HK-2 (cell line): ENCODE results near the gene KLHL30.
A peak's percentile ranks its signal among the peaks of the same experiment; 100 is the strongest.

Experiments
- DNase-seq: peaks from one replicate; pipeline ENCODE4 v3.0.0-alpha.2; 2018; ENCODE audit not compliant: unreplicated experiment

KLHL30 gene

GRCh38 chr2:238117199-238118154 lies 21.0 kb upstream of the KLHL30 start:
- peak; percentile 60 for DNase-seq

- no peak for DNase-seq
These were observed 18.6 kb upstream of the KLHL30 start for GRCh38 chr2:238119756-238120462.

DNA sequence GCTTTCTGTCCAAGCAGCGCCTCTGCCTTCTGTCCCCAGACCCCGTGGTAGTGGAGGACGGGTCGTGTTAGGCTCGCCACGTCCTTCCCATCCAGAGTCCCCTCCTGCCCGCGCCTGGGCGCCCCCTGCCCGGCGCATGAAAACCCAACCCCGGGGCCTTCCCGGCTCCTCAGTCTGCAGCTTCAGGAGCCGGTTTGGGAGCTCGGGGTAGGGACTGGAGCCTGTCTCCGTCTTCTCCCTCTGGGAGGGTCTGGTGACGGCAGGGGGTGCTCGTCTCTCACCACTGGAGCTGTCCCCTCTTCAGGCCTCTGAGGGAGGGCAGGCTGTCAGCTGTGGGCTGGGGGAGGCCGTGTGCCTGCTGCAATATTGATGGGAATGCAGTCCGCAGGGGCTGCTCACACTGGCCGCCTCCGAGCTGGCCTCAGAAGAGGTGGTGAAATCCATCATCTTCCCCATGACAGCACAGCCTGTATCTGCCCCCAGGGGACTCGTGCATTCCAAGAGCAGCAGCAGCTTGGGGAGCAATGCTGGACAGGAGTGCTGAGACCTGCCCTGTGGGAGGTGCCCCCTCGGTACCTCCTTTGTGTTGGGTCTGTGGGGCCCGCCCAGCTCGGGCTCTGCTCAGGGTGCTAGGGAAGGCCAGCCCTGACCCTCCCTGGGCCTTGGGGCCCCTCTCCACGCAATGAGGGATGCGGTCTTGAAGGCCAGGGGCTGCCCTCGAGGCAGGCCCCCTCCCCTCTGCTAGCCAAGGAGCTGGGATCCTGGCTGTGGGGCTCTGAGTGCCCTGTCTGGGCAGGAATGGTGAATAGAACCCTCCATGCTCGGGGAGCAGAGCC lies 17.8 kb upstream of the KLHL30 start:
- no peak for DNase-seq

- no peak for DNase-seq
These were observed 16.8 kb upstream of the KLHL30 start for GRCh38 chr2:238121511-238122286.

DNA sequence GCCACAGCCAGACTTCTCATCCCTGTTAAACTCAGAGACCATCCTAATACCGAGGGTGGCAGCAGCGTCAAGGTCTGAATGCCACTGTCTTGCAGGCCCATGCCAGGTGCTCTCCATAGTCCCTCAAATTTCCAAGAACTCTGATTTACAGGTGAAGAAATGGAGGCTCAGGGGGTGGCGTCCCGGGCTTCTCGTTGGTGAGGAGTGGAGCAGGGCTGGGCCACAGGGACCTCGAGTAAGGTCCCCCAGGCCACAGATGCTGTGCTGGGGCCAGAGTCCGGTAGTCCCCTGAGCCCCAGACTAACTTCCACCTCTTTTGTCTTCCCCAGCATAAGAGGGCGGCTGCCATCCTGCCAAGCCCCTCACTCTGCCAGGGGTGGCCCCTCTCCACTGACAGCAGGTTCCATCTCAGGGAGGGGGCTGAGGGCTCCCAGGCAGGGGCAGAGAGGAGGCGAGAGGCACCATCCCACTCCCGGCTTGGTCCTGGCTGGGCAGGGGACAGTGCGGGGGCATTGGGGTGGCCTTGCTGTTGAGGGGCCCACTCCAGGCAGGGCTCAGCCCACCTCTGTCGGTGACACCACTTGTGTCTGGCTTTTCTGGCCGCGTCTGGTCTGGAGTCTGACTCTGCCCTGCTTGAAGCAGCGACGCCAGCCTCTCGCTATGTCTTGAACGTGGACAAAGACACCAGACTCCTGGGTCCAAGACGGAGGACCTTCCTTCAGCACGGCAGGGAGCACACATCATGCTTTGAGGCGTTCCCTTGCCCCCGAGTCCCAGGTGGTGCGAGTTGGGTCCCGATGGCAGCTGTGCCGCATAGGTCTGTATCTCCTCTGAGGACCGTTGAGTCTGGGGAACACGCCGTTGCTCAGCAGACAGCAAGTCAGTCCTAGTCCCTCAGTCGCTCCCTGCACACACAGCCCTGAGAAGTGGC lies 15.9 kb upstream of the KLHL30 start:
- DNase-seq: no peak

DNA sequence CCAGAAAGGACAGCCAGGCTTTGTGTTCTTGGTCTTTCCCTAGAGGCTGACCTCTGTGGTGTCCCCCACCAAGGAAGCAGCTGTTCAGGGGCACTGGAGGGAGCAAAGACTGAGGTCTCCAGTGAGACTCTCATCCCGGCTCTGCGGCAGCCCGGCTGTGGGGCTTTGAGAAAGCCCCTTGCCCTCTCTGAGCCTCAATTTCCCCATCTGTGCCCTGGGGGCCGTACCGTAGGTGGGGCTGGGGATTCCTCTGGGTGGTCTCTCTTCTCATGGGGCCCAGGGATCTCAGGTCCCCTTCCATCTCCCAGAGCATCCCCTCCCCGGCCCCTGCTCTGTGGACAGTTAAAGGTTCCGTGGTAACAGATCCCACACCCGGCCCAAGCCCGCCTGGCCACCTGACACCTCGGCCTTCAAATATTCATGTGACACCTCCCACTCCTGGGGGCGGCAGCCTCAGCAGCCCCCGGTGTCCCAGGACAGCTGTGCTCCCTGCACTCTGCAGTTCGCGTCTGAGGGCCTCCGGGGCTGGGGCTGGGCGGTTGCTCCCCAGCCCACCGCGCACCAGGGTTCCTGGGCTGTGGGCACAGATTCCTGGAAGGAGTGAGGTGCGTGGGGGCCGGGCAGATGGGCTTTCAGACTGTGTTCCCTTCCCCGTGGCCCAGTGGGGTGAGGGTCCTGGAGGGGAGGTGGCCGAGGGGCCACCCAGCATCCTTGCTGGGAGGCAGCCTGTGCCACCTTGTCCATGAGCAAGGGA lies 15.1 kb upstream of the KLHL30 start:
- DNase-seq: no peak

DNA sequence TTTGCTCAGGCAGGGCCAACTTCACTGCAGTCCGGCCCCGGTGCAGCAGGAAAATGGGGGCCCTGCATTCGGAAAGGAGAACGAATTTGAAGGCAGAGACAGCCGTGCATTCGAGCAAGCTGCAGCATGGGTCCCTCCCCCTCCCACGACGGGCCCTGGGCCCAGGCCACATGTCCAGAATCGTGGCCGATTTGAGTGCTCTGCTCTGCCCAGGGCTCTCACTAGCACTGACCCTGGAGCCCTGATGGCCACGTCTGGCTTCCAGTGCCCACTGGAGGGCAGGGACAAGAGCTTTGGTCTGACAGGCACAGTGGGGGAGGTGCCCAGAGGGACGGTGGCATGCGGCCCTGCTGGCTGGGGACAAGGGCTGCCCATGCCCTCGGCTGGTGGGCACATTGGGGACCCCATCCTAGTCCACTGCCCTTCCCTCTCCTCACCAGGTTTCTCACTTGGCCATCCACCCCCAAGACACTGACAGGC lies 14.4 kb upstream of the KLHL30 start:
- no peak for DNase-seq

GRCh38 chr2:238124488-238125126 lies 13.9 kb upstream of the KLHL30 start:
- no peak for DNase-seq

- DNase-seq: no peak
These were observed 13.2 kb upstream of the KLHL30 start for GRCh38 chr2:238125127-238125885.

- no peak for DNase-seq
These were observed 12.1 kb upstream of the KLHL30 start for GRCh38 chr2:238126338-238126737.

DNA sequence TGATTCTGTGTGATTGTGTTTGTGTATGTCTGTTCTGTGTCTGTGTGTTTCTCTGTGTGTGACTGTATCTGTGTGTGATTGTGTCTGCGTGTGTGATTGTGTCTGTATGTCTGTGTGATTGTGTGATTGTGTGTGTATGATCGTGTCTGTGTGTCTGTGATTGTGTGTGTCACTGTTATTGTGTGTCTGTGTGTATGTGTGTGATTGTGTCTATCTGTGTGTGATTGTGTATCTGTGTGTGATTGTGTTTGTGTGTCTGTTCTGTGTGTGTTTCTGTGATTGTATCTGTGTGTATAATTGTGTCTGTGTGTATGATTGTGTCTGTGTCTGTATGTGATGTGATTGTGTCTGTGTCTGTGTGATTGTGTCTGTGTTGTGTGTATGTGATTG lies 11.7 kb upstream of the KLHL30 start:
- DNase-seq: no peak

DNA sequence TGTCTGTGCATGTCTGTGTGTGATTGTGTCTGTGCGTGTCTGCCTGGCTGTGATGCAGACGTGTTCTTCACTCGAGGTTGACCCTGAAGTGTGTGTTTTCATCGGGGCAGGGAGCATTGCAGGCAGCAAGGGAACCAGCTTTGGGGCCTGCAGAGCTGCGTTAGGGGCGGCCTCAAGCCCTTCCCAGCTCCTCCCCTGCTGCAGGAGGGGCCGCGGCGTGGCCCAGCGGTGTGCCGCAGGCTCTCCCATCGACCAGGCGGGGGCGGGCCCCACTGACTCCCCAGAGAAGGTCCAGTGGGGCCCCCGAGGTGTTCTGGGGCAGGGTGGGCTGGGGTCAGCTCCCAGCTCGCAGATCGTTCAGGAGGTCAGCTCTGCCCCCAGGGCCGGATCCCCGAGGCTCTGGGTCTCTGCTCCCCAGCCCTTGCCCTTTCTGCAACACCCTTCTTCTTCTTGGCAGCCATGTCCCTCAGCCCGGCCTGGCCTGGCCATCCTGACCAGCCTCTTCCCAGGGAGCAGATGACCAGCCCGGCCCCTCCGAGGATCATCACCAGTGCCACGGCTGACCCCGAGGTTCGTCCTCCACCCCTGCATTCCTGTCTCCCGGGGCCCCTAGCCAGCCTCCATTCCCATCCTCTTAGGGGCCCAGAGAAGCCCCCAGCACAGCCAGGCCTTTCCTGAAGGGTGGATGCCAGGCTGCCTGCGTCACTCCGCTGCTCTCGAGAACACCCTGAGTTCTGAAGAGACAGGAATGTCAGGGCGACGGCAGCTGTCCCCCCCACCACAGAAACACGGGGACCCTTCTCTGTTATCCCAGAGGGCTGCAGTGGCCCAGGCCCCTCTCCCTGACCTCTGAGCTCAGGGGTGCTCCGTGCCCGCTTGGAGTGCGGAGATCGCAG lies 11.1 kb upstream of the KLHL30 start:
- peak; percentile 60 for DNase-seq

DNA sequence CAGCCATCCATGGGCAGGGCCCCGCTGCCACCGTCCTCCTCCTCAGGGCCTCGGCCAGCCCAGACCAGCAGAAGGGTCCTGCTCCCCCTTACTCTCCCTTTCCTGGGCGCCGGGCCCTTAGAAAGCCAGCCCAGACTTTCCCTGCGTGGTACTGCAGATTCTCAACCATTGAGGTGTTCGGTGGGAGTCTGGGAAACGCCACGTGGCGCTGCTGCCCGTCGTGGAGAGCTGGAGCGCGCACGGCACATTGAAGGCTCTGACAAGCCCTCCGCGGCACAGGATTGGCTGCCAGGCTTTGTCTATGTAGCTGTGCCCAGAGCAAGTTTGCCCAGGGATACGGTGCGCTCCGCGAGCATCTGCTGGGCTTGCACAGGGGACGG lies 10.4 kb upstream of the KLHL30 start:
- no peak for DNase-seq

- DNase-seq: no peak
These were observed 9.9 kb upstream of the KLHL30 start for GRCh38 chr2:238128534-238129001.

DNA sequence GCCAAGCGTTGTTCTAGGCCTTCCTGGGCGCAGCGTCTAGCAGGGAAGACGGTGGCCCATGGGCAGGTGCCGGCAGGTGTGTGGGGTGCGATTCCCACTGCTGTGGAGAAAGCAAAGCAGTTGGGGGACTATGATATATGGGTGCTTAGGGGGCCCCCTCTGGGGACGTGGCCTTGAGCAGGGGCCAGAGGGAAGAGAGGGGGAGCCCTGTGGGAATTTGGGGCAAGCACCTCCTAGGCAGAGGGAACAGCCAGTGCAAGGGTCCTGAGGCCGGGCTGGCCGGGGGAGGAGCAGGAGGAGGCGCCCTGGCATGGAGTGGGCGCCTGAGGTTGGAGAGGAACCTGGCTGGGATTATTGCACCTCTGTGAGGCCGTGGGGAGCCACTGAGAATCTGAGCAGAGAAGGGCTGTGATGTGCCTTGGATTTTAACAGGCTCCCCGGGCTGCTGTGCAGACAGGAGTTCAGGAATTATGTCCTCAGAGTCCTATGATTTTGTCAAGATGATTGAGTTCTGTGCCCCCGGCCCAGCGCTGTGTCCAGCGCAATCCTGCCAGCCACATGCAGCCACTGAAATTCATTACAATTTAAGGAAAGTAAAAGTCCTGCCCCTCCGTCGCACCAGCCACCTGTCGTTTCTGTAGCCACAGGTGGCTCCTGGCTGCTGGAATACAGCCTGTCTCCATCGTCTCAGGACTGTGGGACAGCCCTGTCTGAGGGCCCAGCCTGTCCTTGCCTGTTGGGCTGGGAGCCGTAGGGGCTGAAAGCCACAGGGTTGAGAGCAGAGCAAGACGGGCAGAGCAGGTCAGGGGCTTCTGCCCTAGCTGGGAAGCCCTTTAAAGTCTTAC lies 9.1 kb upstream of the KLHL30 start:
- no peak for DNase-seq

GRCh38 chr2:238130111-238130695 lies 8.3 kb upstream of the KLHL30 start:
- DNase-seq: no peak
